ENCODE data around the gene PILRA. TPM values are rescaled to one million over a fixed set of nuclear protein-coding genes. Genes with fewer than 3 reads are reported as not detected.

Gene PILRA
- total and polyA plus RNA-seq, 2 of the 13 experiments (the other 11 are each of a cell fraction or from before 2014, with no cell fraction given), result 0.13 to 1.3 TPM

DNA sequence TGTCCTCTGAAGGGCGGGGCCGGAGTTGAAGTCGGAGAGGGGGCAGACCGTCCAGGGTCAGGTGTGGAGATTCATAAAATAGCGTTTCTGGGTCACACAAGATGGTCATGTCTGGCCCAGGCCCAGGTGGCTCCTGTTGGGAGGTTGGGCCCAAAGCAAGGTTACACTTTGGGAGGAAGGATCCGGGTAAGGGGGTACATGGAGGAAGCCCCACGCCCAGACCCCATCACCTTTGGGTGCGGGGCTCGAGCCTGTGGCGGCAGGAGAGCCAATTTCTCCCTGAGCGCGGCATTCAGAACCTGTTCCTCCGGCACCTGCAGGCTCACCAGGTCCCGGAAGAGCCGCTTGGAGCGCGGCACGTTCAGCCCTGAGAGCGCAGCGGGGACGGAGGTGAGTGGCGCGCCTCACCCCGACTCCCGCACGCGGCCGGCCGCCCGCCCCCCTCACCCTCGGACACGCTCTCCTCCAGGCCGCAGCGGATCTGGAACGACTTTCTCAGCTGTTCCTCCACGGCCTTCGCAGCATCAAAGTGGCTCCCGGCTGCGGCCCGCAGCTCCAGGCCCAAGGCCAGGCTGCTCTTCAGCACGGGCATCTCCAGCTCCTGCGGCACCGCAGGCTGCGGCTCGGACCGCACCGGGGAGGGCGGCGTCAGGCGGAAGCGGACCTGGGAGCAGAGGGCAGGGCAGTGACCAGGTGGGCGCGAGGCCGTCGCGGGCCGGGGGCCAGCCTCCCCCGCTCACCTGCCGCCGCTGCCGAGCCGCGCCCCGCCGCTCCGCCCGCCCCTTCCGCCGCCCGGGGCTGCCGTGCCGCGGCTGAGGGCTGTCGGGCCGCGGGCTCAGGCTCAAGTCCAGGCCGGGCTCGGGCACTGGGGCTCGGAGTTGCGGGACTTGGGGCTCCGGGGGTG is 62.4 kb downstream of the PILRA start (continued):
- no peak for TF ChIP-seq GATA4 (IDR thresholded peaks at IDR 0.05; ENCODE audit: borderline replicate concordance, low read depth)
- no peak for TF ChIP-seq ZNF678 (CRISPR knock-in tag; IDR thresholded peaks at IDR 0.05)
- no peak for TF ChIP-seq SMAD3 (CRISPR knock-in tag; IDR thresholded peaks at IDR 0.05)
- no peak for TF ChIP-seq RNF2 (conservative IDR thresholded peaks at IDR 0.05; ENCODE audit: low read depth)
- no peak for TF ChIP-seq SP4 (CRISPR knock-in tag; IDR thresholded peaks at IDR 0.05)
- TF ChIP-seq ZNF501 (CRISPR knock-in tag; IDR thresholded peaks at IDR 0.05), result no peak; the same call in 1 of the 2 replicates
- no peak for TF ChIP-seq FOXJ3 (CRISPR knock-in tag; IDR thresholded peaks at IDR 0.05; ENCODE audit: borderline replicate concordance)
- TF ChIP-seq, protein P1, sequence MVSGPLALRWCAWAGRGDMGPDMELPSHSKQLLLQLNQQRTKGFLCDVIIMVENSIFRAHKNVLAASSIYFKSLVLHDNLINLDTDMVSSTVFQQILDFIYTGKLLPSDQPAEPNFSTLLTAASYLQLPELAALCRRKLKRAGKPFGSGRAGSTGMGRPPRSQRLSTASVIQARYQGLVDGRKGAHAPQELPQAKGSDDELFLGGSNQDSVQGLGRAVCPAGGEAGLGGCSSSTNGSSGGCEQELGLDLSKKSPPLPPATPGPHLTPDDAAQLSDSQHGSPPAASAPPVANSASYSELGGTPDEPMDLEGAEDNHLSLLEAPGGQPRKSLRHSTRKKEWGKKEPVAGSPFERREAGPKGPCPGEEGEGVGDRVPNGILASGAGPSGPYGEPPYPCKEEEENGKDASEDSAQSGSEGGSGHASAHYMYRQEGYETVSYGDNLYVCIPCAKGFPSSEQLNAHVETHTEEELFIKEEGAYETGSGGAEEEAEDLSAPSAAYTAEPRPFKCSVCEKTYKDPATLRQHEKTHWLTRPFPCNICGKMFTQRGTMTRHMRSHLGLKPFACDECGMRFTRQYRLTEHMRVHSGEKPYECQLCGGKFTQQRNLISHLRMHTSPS (CRISPR knock-in tag; IDR thresholded peaks at IDR 0.05; ENCODE audit: low read depth), result 0 out of 2 replicates have a peak, but pooled peaks have one; percentile 26
- TF ChIP-seq PHB2 (IDR thresholded peaks at IDR 0.05; ENCODE audit: partially characterized antibody), result no peak
- TF ChIP-seq ZFP90 (CRISPR knock-in tag; IDR thresholded peaks at IDR 0.05; ENCODE audit: borderline replicate concordance), result no peak
- TF ChIP-seq TGIF2 (CRISPR knock-in tag; IDR thresholded peaks at IDR 0.05), result no peak; the same call in 1 of the 2 replicates
- TF ChIP-seq, protein P2, sequence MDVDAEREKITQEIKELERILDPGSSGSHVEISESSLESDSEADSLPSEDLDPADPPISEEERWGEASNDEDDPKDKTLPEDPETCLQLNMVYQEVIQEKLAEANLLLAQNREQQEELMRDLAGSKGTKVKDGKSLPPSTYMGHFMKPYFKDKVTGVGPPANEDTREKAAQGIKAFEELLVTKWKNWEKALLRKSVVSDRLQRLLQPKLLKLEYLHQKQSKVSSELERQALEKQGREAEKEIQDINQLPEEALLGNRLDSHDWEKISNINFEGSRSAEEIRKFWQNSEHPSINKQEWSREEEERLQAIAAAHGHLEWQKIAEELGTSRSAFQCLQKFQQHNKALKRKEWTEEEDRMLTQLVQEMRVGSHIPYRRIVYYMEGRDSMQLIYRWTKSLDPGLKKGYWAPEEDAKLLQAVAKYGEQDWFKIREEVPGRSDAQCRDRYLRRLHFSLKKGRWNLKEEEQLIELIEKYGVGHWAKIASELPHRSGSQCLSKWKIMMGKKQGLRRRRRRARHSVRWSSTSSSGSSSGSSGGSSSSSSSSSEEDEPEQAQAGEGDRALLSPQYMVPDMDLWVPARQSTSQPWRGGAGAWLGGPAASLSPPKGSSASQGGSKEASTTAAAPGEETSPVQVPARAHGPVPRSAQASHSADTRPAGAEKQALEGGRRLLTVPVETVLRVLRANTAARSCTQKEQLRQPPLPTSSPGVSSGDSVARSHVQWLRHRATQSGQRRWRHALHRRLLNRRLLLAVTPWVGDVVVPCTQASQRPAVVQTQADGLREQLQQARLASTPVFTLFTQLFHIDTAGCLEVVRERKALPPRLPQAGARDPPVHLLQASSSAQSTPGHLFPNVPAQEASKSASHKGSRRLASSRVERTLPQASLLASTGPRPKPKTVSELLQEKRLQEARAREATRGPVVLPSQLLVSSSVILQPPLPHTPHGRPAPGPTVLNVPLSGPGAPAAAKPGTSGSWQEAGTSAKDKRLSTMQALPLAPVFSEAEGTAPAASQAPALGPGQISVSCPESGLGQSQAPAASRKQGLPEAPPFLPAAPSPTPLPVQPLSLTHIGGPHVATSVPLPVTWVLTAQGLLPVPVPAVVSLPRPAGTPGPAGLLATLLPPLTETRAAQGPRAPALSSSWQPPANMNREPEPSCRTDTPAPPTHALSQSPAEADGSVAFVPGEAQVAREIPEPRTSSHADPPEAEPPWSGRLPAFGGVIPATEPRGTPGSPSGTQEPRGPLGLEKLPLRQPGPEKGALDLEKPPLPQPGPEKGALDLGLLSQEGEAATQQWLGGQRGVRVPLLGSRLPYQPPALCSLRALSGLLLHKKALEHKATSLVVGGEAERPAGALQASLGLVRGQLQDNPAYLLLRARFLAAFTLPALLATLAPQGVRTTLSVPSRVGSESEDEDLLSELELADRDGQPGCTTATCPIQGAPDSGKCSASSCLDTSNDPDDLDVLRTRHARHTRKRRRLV (CRISPR knock-in tag; IDR thresholded peaks at IDR 0.05), result no peak
- TF ChIP-seq TOE1 (CRISPR knock-in tag; IDR thresholded peaks at IDR 0.05), result no peak; the same call in 1 of the 2 replicates
- no peak for TF ChIP-seq ZSCAN29 (CRISPR knock-in tag; conservative IDR thresholded peaks at IDR 0.05)
- TF ChIP-seq ZKSCAN5 (CRISPR knock-in tag; IDR thresholded peaks at IDR 0.05), result no peak; the same call in 1 of the 2 replicates
- TF ChIP-seq ZZZ3 (CRISPR knock-in tag; IDR thresholded peaks at IDR 0.05; ENCODE audit: borderline replicate concordance), result no peak
- TF ChIP-seq AGO2 (optimal IDR thresholded peaks at IDR 0.05; ENCODE audit: low read depth, low read length), result peak; percentile 99
- TF ChIP-seq PHF21A (CRISPR knock-in tag; IDR thresholded peaks at IDR 0.05), result no peak
- TF ChIP-seq, protein P3, sequence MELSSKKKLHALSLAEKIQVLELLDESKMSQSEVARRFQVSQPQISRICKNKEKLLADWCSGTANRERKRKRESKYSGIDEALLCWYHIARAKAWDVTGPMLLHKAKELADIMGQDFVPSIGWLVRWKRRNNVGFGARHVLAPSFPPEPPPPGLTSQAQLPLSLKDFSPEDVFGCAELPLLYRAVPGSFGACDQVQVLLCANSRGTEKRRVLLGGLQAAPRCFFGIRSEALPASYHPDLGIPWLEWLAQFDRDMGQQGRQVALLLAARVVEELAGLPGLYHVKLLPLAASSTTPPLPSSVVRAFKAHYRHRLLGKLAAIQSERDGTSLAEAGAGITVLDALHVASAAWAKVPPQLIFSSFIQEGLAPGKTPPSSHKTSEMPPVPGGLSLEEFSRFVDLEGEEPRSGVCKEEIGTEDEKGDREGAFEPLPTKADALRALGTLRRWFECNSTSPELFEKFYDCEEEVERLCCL (CRISPR knock-in tag; IDR thresholded peaks at IDR 0.05; ENCODE audit: borderline replicate concordance), result no peak
- TF ChIP-seq ZMAT3 (CRISPR knock-in tag; conservative IDR thresholded peaks at IDR 0.05), result peak; percentile 80; the same call in 1 of the 2 replicates
- TF ChIP-seq ZNF577 (CRISPR knock-in tag; IDR thresholded peaks at IDR 0.05; ENCODE audit: borderline replicate concordance, low read depth), result no peak
- no peak for TF ChIP-seq ZFP1 (CRISPR knock-in tag; IDR thresholded peaks at IDR 0.05)

All from HepG2 (cell line).